Gastroesophageal sphincter (tissue), 4 donors: ENCODE measurements around the gene ANKRD29. TPM values are rescaled to one million over a fixed set of nuclear protein-coding genes. Genes with fewer than 3 reads are reported as not detected.
A peak's percentile ranks its signal among the peaks of the same experiment; 100 is the strongest.

Experiments
- ATAC-seq: fragments of 150-250 bp; one replicate; pipeline ENCODE4 v1.9.1; 2016; ENCODE audit warnings: mild to moderate bottlenecking, moderate library complexity
- H3K27ac ChIP-seq, 4 donors: fragments of 200-600 bp; sonication (generic) in 3 of 4; 1 replicate in 3 of 4; 2 replicates in 1 of 4; pipeline ENCODE4 v1.5.1; 2016 to 2019
- H3K27me3 ChIP-seq: fragments of 200-600 bp; sonication (generic); one replicate; pipeline ENCODE4 v1.5.1; 2019
- H3K36me3 ChIP-seq, 2 donors: fragments of 200-600 bp; sonication (generic); one replicate each; pipeline ENCODE4 v1.5.1; 2019; ENCODE audit warnings: control low read depth in 1 of 2
- H3K4me1 ChIP-seq, 3 donors: fragments of 200-600 bp; sonication (generic); 1 replicate in 2 of 3; 2 replicates in 1 of 3; pipeline ENCODE4 v1.5.1; 2016 to 2019; ENCODE audit warnings: control low read depth in 2 of 3
- H3K4me3 ChIP-seq, 2 donors: fragments of 200-600 bp; sonication (generic); one replicate each; pipeline ENCODE4 v1.5.1; 2019; ENCODE audit warnings: mild to moderate bottlenecking in 1 of 2, moderate library complexity in 1 of 2
- H3K9me3 ChIP-seq, 3 donors: fragments of 200-600 bp; sonication (generic); one replicate each; pipeline ENCODE4 v1.5.1; 2017 to 2019; ENCODE audit warnings: control low read depth in 2 of 3
- CTCF ChIP-seq, 4 experiments: fragments of 200-600 bp in 2 of 4; fragments of 450-650 bp in 2 of 4; sonication (generic) in 1 of 4; IDR thresholded peaks; one replicate each; pipeline ENCODE4 v1.5.1; 2017 to 2019; ENCODE audit warnings: antibody characterized with exemption in 4 of 4, mild to moderate bottlenecking in 2 of 4, moderate library complexity in 2 of 4
- EP300 ChIP-seq: sonication (generic); formaldehyde crosslinking; IDR thresholded peaks from one replicate; pipeline ENCODE4 v1.6.1; 2017; ENCODE audit warnings: antibody characterized with exemption, mild to moderate bottlenecking
- POLR2A ChIP-seq, 2 donors: fragments of 450-650 bp; IDR thresholded peaks; one replicate each; pipeline ENCODE4 v1.6.1; 2017; ENCODE audit warnings: antibody characterized with exemption in 2 of 2, mild to moderate bottlenecking in 2 of 2, moderate library complexity in 1 of 2
- POLR2AphosphoS5 ChIP-seq: sonication (generic); formaldehyde crosslinking; IDR thresholded peaks from one replicate; pipeline ENCODE4 v1.6.1; 2017; ENCODE audit warnings: antibody characterized with exemption
- whole genome bisulfite sequencing, 2 donors: methylation state at CpG; one replicate each; pipeline ENCODE4 v1.1.5; 2018; ENCODE audit warnings: low coverage in 1 of 2; 5-methylcytosine and 5-hydroxymethylcytosine counted together
- total RNA-seq, 4 donors: library from RNA; depleted of rRNA; stranded (reverse); fragments of >200 nt; gene quantifications; one replicate each; pipeline ENCODE4 v1.1.0, GENCODE V29; 2016

Gene ANKRD29
- total RNA-seq, 4 donors from 2014 or later: 3.5 to 19.3 (median 10.5) TPM

GRCh38 chr18:23592911-23593310 lies 69.8 kb downstream of the ANKRD29 start:
- no peak for ATAC-seq
- TF ChIP-seq POLR2AphosphoS5: no peak
- TF ChIP-seq POLR2A (IDR thresholded peaks at IDR 0.05): no peak
- TF ChIP-seq CTCF (IDR thresholded peaks at IDR 0.05): no peak
- TF ChIP-seq EP300: no peak
- no peaks in the 10 kb centered on the region for H3K4me1 ChIP-seq
- H3K36me3 ChIP-seq: no peaks in the 10 kb centered on the region
- no peaks in the 10 kb centered on the region for H3K27me3 ChIP-seq
- no peaks in the 10 kb centered on the region for H3K9me3 ChIP-seq
- no peak overlapping the region for H3K27ac ChIP-seq
- 93% methylated on average over 2 of the region's 2 CpGs; no CpG with 5 or more reads in 1 of the 2 donors for WGBS, 2 donors
- H3K4me3 ChIP-seq: no peak overlapping the region

GRCh38 chr18:23591011-23591410 lies 71.7 kb downstream of the ANKRD29 start:
- no peak for ATAC-seq
- Histone ChIP-seq H3K36me3 (no peaks in the 10 kb centered on the region), H3K27me3 (no peaks in the 10 kb centered on the region), H3K27ac (no peak overlapping the region), H3K9me3 (no peaks in the 10 kb centered on the region), H3K4me3 (no peak overlapping the region), H3K4me1 (peaks cover 0 to 7% (median 0%) of the 10 kb centered on the region in 3 donors)
- 29 to 46% methylated on average over 1 of the region's 1 CpG for WGBS, 2 donors
- TF ChIP-seq POLR2A (IDR thresholded peaks at IDR 0.05): no peak
- TF ChIP-seq CTCF (IDR thresholded peaks at IDR 0.05): no peak
- TF ChIP-seq POLR2AphosphoS5: no peak
- no peak for TF ChIP-seq EP300

GRCh38 chr18:23588836-23589560 lies 73.7 kb downstream of the ANKRD29 start:
- H3K36me3 ChIP-seq: no peaks in the 10 kb centered on the region
- no peak overlapping the region for H3K27ac ChIP-seq
- no peak for ATAC-seq
- no peaks in the 10 kb centered on the region for H3K27me3 ChIP-seq
- H3K9me3 ChIP-seq: no peaks in the 10 kb centered on the region
- H3K4me1 ChIP-seq: peaks cover 0 to 27% (median 4%) of the 10 kb centered on the region in 3 donors
- 76 to 88% methylated on average over 7 to 10 of the region's 11 CpGs for WGBS, 2 donors
- no peak for TF ChIP-seq EP300
- no peak for TF ChIP-seq POLR2A (IDR thresholded peaks at IDR 0.05)
- no peak for TF ChIP-seq POLR2AphosphoS5
- TF ChIP-seq CTCF (IDR thresholded peaks at IDR 0.05): no peak
- no peak overlapping the region for H3K4me3 ChIP-seq

GRCh38 chr18:23587220-23587642 lies 75.5 kb downstream of the ANKRD29 start:
- Histone ChIP-seq H3K9me3 (no peaks in the 10 kb centered on the region), H3K27me3 (no peaks in the 10 kb centered on the region), H3K36me3 (no peaks in the 10 kb centered on the region), H3K27ac (peak overlapping the region; percentile 93 to 100 (median 96)), H3K4me1 (peaks cover 0 to 44% (median 7%) of the 10 kb centered on the region in 3 donors), H3K4me3 (peak overlapping the region; percentile 60 to 91)
- 20 to 40% methylated on average over 5 to 6 of the region's 7 CpGs for WGBS, 2 donors
- no peak for TF ChIP-seq POLR2AphosphoS5
- TF ChIP-seq CTCF (IDR thresholded peaks at IDR 0.05): no peak
- TF ChIP-seq EP300: no peak
- TF ChIP-seq POLR2A (IDR thresholded peaks at IDR 0.05): no peak
- no peak for ATAC-seq
